ENCODE measurements around the gene RNF115.
"Not testable (repeated sequence)": the region's sequence is repeated elsewhere in the genome, so short reads cannot be mapped to it uniquely, and the experiment has no call there.

Gene RNF115

DNA sequence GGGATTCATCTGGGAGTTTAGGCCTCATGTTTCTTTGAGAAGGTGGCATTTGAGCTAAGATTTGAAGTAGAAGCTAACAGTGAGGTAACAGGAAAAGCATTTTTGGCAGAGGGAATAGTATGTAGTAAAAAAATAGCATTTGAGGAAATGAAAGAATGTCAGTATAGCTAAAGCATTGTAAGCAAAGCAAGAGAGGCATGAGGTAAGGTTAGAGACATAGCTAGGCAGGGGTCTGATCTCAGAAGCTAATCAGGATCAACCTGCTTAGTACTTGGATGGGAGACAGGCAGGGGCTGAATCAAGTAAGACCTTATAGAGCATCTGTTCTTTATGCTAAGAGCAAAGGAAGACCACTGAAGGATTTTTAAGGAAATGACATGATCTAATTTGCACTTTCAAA is 4.1 kb upstream of the RNF115 start:
- no peak for DNase-seq (ENCODE audit: low read depth, low spot score)

DNA sequence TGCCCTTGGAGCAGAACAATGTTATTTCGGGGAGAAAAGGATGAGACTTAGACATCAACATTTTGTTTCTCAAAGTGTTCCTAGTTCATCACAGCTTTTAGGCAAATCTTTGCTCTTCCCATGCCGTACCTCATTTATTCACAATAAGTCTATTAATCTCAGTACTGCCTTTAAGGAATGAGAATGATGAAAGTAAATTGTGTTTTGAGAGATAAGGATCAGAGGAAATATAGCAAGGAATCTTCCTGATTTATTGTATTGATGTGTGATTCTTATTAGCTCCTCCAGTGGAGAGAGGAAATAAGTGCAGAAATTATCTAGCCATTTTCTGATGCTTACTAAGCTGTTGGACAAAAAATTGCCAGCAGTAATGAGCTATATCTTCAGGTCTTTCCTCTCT is 2.1 kb upstream of the RNF115 start:
- no peak for DNase-seq (ENCODE audit: low read depth, low spot score)

DNA sequence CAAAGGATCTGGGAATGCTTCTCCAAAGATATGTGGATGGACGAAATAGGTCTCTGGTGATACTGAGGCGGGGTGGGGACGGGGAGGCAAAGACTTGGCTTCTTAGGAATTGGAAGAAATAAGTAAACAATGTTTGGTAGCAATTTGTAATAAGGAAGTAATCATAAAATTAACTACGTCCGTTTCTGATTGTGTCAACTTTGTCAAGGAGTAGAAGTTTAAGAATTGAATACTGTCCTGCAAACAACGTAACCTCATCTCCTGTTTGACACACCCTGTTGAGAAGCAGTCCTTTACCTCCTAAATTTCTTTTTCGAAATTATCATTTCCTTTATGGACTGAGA is 576 bp upstream of the RNF115 start:
- no peak for DNase-seq (ENCODE audit: low read depth, low spot score)

DNA sequence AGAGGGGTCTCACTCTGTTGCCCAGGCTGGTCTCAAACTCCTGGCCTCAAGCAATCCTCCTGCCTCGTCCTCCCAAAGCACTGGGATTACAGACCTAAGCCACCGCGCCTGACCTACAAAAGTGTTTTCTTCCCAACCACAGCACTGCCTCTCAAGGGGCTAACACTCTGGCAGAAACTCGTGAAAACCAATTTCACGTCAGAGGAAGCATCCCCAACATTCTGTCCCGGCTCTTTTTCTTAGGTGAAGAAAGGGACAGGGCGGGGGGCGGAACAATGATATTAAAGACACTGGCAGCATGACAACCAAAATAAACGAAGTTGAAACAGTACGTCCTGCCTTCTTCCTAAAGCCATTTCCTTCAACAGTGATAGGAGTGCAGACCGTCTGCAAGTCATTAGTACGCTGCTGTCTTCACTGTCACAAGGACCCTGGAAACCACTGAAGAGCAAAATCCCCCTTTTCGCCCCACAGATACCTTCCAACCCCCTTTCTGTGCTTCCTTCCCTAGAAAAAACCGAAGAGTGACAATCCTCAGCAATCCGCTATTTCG is 1.0 kb downstream of the RNF115 start:
- DNase-seq (ENCODE audit: low read depth, low spot score), result not testable (repeated sequence)

DNA sequence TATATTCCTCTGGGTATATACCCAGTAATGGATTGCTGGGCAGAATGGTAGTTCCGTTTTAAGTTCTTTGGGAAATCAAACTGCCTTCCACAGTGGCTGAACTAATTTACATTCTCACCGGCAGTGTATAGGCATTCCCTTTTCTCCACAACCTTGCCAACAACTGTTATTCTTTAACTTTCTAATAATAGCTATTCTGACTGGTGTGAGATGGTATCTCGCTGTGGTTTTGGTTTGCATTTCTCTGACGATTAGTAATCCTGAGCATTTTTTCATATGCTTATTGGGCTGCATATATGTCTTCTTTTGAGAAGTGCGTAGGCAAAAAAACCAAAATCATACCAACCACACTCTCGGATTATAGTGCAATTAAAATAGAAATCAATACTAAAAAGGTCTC is 5.8 kb downstream of the RNF115 start:
- DNase-seq (ENCODE audit: low read depth, low spot score), result not testable (repeated sequence)

DNA sequence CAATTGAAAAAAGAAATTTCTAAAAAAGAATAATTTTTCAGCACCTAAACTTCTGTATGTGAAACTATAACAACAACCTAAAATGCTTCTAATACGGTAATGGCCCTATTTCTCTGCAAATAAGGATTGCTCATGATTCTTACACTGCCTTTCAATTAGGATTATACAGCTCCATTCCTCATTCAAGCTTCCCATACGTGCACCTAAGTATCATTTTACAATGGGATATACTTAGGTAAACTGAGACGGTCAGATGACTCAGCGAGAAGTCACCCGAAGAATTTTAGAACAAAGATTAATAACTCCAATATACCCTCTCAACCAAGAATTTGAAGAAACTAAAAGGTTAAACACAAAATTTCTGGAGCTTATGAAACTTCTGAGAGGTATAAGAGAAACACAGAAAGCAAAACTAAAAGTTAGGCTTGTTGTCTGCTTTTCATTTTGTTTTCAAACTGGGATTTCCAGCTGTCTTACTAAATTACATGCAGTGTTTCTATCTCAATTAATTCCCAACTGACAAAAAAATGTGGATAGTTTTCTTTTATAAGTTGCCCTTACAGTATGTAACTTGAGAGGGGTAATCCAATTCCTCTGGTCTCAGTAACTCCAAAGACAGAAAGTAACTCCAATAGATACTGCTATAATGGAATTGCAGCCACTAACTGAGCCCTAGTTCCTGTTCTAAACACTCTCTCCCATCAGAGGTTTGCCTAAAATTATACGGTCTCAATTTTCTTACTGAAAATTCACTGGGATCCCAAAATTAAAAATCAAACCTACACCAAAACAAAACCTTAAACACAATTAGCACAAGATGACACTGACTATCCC is 10.7 kb downstream of the RNF115 start:
- not testable (repeated sequence) for DNase-seq (ENCODE audit: low read depth, low spot score)

DNA sequence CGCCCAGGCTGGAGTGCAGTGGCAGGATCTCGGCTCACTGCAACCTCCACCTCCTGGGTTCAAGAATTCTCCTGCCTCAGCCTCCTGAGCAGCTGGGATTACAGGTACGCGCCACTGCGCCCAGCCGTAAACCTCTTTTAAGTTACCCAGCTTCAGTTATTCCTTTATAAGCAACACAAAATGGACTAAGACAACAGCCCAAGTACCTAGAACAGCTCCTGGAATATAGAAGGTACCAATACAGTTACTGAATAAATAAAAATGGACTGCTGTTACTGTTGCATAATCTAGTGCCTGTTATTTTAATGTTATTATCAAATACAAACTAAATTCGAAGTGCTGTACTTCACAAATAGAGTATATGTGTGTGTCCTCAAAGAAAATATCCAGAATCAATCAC is 17.1 kb downstream of the RNF115 start:
- no peak for DNase-seq (ENCODE audit: low read depth, low spot score)

DNA sequence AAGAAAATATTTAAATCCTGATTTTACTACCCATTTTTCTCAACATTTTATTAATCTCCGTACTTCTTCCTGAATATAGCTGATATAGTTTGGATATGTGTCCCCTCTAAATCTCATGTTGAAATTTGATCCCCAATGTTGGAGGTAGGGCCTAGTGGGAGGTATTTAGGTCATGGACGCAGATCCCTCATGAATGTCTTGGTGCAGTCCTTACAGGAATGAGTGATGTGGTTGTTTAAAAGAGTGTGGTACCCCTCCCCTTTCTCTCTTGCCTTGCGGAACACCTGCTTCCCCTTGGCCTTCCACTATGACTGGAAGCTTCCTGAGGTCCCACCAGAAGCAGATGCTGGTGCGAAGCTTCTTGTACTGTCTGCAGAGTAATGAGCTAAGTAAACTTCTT is 17.5 kb downstream of the RNF115 start:
- DNase-seq (ENCODE audit: low read depth, low spot score), result no peak

DNA sequence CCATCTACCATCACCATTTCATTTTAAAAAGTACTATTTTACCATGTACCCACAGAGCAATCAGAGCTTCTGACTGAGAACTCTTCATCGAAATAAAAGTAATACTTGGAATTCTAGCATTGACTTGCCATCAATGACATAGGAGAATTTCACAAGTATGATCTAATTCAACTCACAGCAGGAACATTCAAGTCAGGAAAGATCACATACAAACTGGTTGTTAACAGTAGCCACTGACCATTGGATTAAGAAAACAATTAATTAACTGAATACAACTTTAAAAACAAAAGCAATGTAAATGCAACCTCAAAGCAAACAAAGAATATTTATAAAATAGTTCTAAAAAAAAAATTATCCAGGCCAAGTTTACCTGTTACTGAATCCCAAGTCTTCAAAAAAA is 18.8 kb downstream of the RNF115 start:
- no peak for DNase-seq (ENCODE audit: low read depth, low spot score)

DNA sequence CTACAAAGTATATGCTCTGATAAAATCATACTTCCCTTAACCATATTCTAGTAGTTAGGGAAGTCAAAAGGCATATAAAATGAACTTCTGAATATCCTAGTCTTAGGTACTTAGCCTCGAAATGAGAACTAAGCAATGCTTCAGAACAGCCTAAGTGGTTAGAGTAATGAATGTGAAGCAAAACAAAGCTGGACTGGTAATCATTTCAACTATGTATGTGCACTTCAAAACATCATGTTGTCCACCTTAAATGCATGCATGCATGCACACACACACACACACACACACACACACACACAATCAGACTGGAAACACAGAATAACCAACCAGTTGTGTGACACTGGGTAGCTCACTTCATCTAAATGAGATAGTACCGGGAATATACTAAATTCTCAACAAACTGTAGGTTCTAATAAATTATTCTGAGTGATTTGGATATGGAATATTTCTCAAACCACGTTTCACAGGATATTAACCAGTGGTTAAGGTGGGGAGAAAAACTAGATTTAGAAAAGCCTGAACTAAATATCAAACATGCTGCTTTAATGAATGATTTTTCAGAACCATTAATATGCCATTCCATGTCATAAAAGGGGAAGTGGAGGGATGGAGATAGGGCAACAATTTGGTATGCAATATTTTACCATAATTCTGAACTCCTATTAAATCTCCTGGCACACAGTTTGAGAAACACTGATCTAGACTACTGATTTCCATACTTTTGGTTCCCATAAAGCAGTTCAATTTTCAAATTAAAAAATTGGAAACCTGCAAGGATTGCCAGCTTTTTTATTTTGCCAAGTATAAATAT is 19.5 kb downstream of the RNF115 start:
- no peak for DNase-seq (ENCODE audit: low read depth, low spot score)

DNA sequence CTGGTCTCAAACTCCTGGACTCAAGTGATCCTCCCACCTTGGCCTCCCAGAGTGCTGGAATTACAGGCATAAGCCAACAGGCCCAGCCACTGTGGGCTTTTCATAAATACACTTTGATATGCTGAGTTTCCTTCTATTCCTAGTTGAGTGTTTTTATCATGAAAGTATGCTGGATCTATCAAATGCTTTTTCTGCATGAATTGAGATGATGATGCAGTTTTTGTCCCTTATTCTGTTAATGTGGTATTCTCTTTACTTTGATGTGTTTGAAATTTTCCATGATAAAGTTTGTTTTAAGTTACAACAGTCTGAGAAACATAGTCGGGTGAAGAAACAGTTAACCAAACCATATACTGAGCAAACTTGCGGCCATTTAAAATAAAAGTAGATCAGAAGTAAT is 24.1 kb downstream of the RNF115 start:
- DNase-seq (ENCODE audit: low read depth, low spot score), result no peak

DNA sequence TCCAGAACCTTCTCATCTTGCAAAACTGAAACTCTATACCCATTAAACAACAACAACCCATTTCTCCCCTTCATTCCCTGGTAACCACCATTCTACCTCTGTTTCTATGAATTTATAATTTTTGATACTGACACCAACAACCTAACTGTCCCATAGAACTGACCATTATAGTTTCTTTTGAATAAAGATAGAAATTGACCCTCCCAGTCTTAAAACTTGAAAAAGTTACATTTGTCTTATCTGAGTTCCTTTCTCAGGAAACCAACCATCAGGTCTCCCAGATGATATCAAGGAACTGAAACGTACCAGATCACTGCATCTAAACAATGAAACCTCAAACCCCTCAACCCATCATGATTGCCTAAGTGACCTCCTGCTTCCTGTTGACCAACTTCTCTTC is 27.1 kb downstream of the RNF115 start:
- no peak for DNase-seq (ENCODE audit: low read depth, low spot score)

DNA sequence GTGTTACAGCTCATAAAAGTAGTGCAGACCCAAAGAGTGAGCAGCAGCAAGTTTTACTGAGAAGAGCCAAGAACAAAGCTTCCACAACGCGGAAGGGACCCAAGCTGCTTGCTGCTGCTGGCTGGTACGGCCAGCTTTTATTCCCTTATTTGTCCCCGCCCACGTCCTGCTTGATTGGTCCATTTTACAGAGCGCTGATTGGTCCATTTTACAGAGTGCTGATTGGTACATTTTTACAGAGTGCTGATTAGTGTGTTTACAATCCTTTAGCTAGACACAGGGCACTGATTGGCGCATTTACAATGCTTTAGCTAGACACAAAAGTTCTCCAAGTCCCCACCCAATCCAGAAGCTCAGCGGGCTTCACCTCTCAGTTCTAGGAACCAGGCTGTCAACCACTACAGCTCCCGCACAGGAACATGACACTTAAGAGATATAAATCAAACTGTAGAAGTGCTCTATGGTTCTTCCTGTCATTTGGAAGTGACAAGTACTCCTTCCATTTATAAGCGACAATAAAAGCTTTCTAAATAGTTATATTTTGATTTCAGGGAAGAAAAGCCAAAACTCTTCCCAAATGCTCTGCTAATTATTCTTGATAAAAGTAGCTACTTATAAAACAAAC is 28.5 kb downstream of the RNF115 start:
- DNase-seq (ENCODE audit: low read depth, low spot score), result no peak

DNA sequence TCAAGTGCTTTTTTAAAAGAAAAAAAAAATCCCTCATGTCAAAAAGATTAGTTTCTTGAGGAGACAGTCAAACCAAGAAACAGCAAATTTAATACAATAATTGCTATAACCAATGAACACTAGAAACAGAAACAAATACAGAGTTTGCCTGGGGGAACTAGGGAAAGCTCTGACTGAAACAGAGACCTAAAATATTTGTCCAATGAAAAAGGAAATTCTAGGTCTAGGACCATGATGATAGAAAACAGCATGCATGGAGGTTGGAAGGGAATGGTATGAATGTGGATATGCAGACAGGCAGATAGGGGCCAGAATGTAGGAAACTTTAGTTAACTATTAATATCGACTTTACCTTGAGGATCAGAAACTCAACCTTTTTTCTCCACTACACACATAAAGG is 31.4 kb downstream of the RNF115 start:
- no peak for DNase-seq (ENCODE audit: low read depth, low spot score)

DNA sequence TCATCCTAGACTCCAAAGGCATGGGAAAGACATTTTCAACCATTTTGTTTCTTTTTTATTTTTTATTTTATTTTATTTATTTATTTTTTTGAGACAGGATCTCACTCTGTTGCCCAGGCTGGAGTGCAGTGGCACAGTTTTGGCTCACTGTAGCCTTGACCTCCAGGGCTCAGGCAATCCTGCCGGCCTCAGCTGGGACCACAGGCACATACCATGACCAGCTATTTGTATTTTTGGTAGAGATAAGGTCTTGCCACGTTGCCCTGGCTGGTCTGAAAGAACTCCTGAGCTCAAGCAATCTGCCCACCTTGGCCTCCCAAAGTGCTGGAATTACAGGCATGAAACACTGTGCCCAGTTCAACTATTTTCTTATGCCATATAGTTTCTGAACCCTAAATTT is 32.0 kb downstream of the RNF115 start:
- not testable (repeated sequence) for DNase-seq (ENCODE audit: low read depth, low spot score)

DNA sequence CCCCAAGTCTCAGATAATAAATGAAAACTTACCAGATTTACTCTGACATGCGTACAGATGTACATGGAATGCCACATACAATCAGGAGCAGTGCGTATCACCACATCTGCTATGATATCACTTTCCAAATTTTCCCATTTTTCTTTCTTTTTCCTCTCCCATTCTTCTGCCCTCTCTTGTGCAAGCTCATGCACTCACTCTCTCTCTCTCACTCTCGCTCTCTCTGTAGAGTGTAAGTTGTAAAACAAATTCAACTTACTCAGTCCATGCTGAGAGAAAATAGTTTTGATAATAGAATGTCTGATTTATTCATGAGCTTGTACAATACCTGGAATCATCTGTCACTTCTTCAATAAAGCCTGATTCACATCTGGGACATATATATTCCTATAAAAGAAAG is 35.3 kb downstream of the RNF115 start:
- DNase-seq (ENCODE audit: low read depth, low spot score), result no peak

DNA sequence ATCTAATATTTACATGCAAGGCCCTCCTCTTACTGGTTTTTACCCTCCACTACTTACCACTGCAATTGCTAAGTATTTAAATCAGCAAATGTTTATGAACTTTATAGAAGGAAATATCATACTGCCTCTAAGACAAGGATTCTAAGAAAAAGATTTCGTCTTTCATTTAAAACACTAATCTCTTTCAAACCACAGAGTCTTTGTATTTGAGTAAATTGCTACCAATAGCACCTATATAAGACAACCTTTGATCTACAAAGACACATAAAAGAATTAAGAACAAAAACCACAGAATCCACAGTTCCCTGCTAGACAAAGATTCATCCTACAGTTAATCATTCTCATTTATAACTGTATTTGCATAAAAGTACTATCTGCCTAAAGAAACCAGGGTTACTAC is 37.6 kb downstream of the RNF115 start:
- DNase-seq (ENCODE audit: low read depth, low spot score), result no peak

DNA sequence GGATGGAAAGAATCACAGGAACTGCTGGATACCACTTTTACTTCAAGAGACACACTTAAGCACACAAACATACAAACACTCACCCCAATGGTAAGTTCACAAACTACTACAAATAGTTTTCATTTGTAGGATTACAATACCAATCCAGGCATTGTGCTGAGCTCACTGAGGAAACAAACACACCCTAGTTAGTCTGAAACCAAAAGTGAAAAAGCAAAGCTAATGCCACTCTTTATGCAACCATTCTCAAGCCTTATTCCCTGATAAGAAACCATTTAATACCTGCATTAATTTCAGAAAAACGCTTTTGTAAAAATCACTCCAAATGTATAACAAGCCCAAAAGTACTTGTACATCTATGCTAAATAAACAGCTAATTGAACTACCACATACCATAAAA is 38.3 kb downstream of the RNF115 start:
- no peak for DNase-seq (ENCODE audit: low read depth, low spot score)

DNA sequence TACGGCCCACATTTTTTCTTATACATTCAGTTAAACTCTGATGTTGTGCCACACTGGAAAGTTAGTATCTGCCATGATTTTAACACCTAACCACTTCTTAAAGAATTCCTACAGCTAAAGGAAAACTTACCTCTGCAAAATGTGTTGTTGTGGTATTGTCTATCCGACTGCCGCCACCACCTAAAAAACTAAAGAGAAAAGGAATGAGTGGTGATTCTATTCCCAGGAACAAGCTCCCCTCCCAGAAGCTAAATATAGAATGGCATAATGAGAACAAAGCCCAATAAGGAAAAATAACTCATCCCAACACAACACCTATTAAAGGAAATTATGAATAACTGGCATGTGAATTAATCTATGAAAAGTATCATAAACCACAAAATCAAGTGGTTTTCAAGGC is 39.5 kb downstream of the RNF115 start:
- no peak for DNase-seq (ENCODE audit: low read depth, low spot score)

DNA sequence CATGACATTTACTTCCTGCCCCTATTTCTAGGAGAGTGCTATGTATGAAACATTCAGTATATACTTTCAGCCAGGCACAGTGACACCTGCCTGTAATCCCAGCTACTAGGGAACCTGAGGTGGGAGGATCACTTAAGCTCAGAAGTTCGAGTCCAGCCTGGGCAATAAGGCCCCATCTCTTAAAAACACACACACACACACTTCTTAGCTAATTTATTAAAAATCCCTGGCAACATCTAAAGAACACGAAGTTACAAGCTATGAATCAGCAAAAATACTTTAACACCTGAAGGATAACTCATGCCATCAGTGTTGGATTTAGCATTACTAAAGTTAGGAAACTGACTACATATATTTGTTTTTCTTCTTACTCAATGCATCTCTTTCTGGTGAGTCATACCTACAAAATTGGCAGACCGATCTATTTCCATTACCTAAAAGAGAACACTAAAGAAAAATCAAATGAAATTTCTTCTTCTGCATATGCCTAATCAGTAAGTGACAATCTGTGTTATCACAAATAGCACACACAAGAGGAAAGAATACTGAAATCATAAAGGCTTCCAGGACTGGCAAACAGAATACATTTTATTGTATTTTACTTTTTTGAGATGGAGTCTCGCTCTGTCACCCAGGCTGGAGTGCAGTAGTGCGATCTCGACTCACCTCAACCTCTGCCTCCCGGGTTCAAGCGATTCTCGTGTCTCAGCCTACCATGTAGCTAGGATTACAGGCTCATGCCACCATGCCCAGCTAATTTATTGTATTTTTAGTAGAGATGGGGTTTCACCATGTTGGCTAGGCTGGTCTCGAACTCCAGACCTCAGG is 41.4 kb downstream of the RNF115 start:
- peak; percentile 36 for DNase-seq (ENCODE audit: low read depth, low spot score)

DNA sequence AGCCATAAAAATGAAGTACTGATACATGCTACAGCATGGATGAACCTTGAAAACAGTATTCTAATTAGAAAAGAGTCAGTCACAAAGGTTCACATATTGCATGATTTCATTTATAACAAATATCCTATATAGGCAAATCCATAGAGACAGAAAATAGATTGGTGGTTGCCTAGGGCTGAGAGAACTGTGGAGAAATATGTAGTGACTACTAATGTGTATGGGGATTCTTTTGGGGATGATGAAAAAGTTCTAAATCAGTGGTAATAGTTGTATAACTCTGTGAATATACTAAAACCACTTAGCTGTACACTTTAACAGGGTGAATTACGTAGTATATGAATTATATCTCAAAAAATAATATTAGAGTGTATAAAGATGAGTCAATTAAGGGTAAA is 45.8 kb downstream of the RNF115 start:
- DNase-seq (ENCODE audit: low read depth, low spot score), result no peak

Data from brain pericyte (primary cell).